MCF 10A (cell line): ENCODE data around the gene HRK. TPM values are rescaled to one million over a fixed set of nuclear protein-coding genes. Genes with fewer than 3 reads are reported as not detected.

Source experiments
- BruUV-seq: library from RNA; stranded (reverse); fragments of 400-500 nt; replicated peaks from 2 replicates; lab custom pipeline; 2021; lab: Mats Ljungman, UMichigan
- CTCF ChIA-PET: fragments of 300-600 bp; sonication (Branson Sonifier 250); formaldehyde crosslinking; extraction: SDS; loops from one replicate; lab custom pipeline; 2021; ENCODE audit warnings: antibody characterized with exemption, inconsistent platforms; lab: Yijun Ruan, JAX
- POLR2A ChIA-PET: fragments of 300-600, 350-650 bp; sonication (Branson Sonifier 250); formaldehyde crosslinking; extraction: SDS; loops from one replicate; lab custom pipeline; 2020; ENCODE audit warnings: antibody characterized with exemption, inconsistent platforms; lab: Yijun Ruan, JAX
- DNase-seq: peaks from one replicate; pipeline ENCODE4 v3.0.0-alpha.2; 2018; ENCODE audit not compliant: unreplicated experiment
- H3K27ac Mint-ChIP-seq: one replicate; pipeline ENCODE4 v1.8.0; 2022; ENCODE audit warnings: mild to moderate bottlenecking, low read depth, mixed read lengths; ENCODE audit not compliant: unreplicated experiment
- H3K27me3 Mint-ChIP-seq: one replicate; pipeline ENCODE4 v1.8.0; 2022; ENCODE audit warnings: mixed read lengths; ENCODE audit not compliant: insufficient read depth, unreplicated experiment
- H3K36me3 Mint-ChIP-seq: one replicate; pipeline ENCODE4 v1.8.0; 2022; ENCODE audit warnings: mild to moderate bottlenecking, moderate library complexity, mixed read lengths; ENCODE audit not compliant: insufficient read depth, unreplicated experiment
- H3K4me1 Mint-ChIP-seq: one replicate; pipeline ENCODE4 v1.8.0; 2022; ENCODE audit warnings: mixed read lengths; ENCODE audit not compliant: insufficient read depth, unreplicated experiment
- H3K4me3 Mint-ChIP-seq: one replicate; pipeline ENCODE4 v1.8.0; 2022; ENCODE audit warnings: mild to moderate bottlenecking, moderate library complexity, mixed read lengths; ENCODE audit not compliant: unreplicated experiment
- H3K9me3 Mint-ChIP-seq: one replicate; pipeline ENCODE4 v1.8.0; 2022; ENCODE audit warnings: mixed read lengths; ENCODE audit not compliant: unreplicated experiment
- intact Hi-C: fragments of 100-400 bp; cut with micrococcal nuclease; formaldehyde crosslinking; loops from 2 replicates; pipeline ENCODE4 v1.14.1; 2022
- total RNA-seq: library from RNA; stranded (reverse); gene quantifications from 2 replicates; pipeline ENCODE4 v1.2.3, GENCODE V29; 2022
- TF ChIP-seq, protein P1 (sequence below): fragments of 200-600 bp; IDR thresholded peaks from one replicate; pipeline ENCODE4 v1.8.0; 2022; ENCODE audit warnings: antibody characterized with exemption, mild to moderate bottlenecking; ENCODE audit not compliant: unreplicated experiment

Gene HRK
- total RNA-seq, 1 experiment from 2014 or later: 3.0 TPM

DNA sequence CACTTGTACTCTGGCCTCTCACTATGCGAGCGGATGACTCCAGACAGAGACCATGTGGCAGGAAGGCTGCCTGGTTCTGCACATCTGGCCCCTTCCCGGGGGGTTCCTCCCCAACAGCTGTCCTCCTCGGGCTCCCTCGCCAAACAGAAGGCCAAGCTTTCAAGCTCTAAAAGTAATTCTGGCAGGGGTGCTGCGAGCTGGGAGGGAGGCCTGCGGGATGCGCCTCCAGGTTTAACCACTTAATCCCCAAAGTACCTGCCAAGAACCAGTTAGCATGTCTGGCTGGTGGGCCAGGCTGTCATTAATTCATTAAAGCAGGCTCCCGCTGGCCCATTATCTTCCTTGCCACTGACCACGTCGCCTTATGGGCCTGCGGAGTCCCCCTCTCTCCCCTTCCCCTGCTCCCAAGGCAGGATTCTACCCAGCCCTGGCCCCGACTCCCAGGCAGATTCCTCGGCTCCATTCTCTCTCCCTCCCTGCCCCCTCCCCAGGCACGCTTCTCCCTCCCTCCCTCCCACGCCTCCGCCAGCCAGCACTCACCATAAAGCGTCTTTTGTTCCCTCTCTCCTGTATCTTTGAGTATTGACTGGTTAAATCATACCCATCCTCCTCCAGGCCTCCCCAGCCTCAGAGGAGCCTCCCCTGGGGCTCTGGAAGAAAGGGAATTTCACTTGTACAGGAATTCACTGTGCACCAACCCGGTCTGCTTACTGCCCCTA, 4.9 kb downstream of the HRK start:
- Mint-ChIP-seq H3K27me3 (peaks cover 25% of the 10 kb centered on the region), H3K4me3 (no peak overlapping the region), H3K27ac (no peak overlapping the region), H3K4me1 (peaks cover 19% of the 10 kb centered on the region), H3K9me3 (no peaks in the 10 kb centered on the region), H3K36me3 (no peaks in the 10 kb centered on the region)
- TF ChIP-seq, protein P1, sequence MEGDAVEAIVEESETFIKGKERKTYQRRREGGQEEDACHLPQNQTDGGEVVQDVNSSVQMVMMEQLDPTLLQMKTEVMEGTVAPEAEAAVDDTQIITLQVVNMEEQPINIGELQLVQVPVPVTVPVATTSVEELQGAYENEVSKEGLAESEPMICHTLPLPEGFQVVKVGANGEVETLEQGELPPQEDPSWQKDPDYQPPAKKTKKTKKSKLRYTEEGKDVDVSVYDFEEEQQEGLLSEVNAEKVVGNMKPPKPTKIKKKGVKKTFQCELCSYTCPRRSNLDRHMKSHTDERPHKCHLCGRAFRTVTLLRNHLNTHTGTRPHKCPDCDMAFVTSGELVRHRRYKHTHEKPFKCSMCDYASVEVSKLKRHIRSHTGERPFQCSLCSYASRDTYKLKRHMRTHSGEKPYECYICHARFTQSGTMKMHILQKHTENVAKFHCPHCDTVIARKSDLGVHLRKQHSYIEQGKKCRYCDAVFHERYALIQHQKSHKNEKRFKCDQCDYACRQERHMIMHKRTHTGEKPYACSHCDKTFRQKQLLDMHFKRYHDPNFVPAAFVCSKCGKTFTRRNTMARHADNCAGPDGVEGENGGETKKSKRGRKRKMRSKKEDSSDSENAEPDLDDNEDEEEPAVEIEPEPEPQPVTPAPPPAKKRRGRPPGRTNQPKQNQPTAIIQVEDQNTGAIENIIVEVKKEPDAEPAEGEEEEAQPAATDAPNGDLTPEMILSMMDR: no peak
- intact Hi-C loops: no loop called here
- no peak for DNase-seq
- CTCF ChIA-PET: interaction anchor here (0.5 kb wide), 1 partner anchor 988 kb away, joined by 3 read pairs; no protein-coding TSS in a partner anchor
- POLR2A ChIA-PET: no interaction called here
- no TSS peak for BruUV-seq

DNA sequence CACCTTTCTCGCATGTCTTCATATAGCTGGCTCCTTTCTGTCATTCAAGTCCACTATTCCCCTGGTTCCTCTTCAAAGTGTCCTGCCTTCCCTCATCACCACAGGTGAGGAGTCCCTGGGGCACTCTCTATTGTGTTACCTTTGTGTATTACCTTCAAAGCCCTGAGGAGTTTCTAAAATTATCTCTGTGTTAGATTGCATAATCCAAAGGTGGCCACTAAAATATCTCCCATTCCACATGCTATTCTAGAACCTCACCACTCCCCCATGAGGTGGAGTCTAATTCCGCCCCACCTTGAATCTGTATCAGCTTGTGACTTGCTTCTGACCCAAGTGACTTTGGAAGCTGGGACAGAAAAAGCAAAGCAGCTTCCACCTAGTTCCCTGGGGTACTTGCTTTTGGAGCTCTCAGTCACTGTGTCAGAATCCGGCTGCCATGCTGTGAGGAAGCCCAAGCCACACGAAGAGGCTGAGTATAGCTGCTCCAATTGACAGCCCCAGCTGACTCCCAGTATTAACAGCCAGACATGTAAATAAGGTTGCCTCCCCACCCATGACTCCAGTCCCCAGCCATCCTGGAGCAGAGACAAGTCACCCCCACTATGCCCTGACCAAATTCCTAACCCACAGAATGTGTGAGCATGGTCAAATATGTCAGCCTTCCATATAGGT, 6.8 kb downstream of the HRK start:
- Mint-ChIP-seq H3K36me3 (no peaks in the 10 kb centered on the region), H3K4me3 (no peak overlapping the region), H3K4me1 (peaks cover 10% of the 10 kb centered on the region), H3K27me3 (peaks cover 9% of the 10 kb centered on the region), H3K9me3 (no peaks in the 10 kb centered on the region), H3K27ac (no peak overlapping the region)
- intact Hi-C loops: no loop called here
- POLR2A ChIA-PET: no interaction called here
- DNase-seq: no peak
- CTCF ChIA-PET: no interaction called here
- TF ChIP-seq, protein P1: no peak
- BruUV-seq: no TSS peak

GRCh38 chr12:116870306-116870705, 10.9 kb downstream of the HRK start:
- TF ChIP-seq, protein P1: no peak
- no TSS peak for BruUV-seq
- H3K27me3 Mint-ChIP-seq: no peaks in the 10 kb centered on the region
- DNase-seq: no peak
- H3K4me3 Mint-ChIP-seq: no peak overlapping the region
- ChIA-PET CTCF (interaction anchor here (0.8 to 1.5 kb wide), 3 partner anchors 10 to 60 kb away, joined by 3 to 4 read pairs (median 4); no protein-coding TSS in a partner anchor), POLR2A (no interaction called here)
- no peaks in the 10 kb centered on the region for H3K36me3 Mint-ChIP-seq
- peak overlapping the region; percentile 16 for H3K27ac Mint-ChIP-seq
- no peaks in the 10 kb centered on the region for H3K9me3 Mint-ChIP-seq
- H3K4me1 Mint-ChIP-seq: peaks cover 10% of the 10 kb centered on the region
- intact Hi-C loops: no loop called here

DNA sequence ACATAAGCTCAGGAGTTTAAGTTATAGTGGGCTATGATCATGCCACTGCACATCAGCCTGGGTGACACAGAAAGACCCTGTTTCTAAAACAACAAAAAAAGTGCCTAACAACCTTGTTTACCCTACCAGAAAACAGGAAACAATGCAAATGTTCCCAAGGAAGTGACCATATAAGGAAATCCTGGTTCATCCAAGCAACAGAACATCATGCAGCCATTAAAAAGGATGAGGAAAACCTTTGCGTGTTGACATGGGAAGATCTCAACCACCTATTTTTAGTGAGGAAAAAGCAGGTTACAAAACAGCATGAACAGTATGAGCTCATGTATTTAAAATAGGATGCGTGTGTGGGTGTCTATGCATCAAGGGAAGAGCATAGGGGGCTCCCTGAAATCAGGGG, 13.7 kb downstream of the HRK start:
- intact Hi-C loops: no loop called here
- POLR2A ChIA-PET: interaction anchor here (0.7 kb wide), 1 partner anchor 43 kb away, joined by 3 read pairs; the partner anchor contains the start of gene FBXW8
- no peaks in the 10 kb centered on the region for H3K36me3 Mint-ChIP-seq
- TF ChIP-seq, protein P1: no peak
- no TSS peak for BruUV-seq
- H3K27me3 Mint-ChIP-seq: no peaks in the 10 kb centered on the region
- CTCF ChIA-PET: interaction anchor here (1.0 to 1.8 kb wide), 3 partner anchors 10 to 164 kb away, joined by 3 to 7 read pairs (median 3); partner anchors contain the start of gene HRK
- H3K27ac Mint-ChIP-seq: no peak overlapping the region
- H3K4me1 Mint-ChIP-seq: peaks cover 20% of the 10 kb centered on the region
- no peaks in the 10 kb centered on the region for H3K9me3 Mint-ChIP-seq
- no peak overlapping the region for H3K4me3 Mint-ChIP-seq
- DNase-seq: no peak
